ENCODE results near the gene TP53RK.

The TP53RK gene

DNA sequence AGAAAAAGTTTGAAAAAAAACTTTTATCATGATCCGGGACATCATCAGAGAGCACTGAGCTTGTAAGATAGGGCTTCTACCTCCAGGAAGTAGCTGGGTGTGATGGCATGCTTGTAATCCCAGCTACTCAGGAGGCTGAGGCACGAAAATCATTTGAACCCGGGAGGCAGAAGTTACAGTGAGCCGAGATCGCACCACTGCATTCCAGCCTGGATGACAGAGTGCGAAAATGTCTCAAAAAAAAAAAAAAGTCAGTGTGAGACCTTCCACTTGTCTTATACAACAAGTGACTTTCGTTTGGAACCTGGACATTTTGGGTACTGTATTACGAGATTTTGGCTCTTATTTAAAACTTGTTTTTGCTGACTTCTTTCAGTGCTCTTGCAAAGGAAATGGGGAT, 32.1 kb downstream of the TP53RK start:
- no peak for FAIRE-seq

DNA sequence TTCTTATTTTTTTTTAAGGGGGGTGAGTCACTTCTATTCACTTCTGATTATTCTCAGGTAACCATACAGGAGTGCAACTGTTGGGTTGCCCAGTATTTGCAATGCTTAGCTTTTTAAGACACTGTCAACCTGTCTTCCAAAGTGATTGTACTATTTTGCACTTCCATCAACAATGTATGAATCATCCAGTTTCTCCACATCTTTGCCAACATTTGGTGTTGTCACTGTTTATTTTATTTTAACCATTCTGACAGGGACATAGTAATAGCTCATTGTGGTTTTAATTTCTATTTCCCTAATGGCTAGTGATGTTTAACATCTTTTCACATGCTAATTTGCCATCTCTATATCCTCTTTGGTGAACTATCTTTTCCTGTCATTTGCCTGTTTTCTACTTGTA, 36.5 kb downstream of the TP53RK start:
- no peak for FAIRE-seq

GRCh38 chr20:46651091-46651962, 37.9 kb downstream of the TP53RK start, which contains the start of gene SLC13A3:
Gene SLC13A3 (minus strand): TSS chr20:46651459. CDS start chr20:46651421, 38 bp downstream.
- no peak for FAIRE-seq

DNA sequence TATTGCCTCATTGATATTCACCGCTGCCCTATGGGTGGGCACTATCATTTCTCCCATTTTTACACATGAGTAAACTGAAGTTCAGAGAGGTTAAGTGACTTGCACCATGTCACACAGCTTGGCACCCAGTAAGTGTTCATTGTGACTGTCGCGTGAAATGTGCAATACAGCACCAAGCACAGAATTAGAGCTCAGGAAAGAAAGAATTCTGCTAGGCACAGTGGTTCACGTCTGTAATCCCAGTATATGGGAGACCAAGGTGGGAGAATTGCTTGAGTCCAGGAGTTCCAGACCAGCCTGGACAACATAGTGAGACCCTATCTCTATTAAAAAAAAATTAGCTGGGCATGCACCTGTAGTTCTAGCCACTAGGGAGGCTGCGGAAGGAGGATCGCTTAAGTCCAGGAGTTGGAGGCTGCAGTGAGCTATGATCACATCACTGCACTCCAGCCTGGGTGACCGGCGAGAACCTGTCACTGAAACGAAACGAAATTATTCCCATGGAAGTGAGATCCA, 38.6 kb downstream of the TP53RK start:
- no peak for FAIRE-seq

GRCh38 chr20:46649965-46650542, 39.2 kb downstream of the TP53RK start:
- no peak for FAIRE-seq

GRCh38 chr20:46649650-46649949, 39.6 kb downstream of the TP53RK start:
- no peak for FAIRE-seq

- no peak for FAIRE-seq
Observed at GRCh38 chr20:46648903-46649649, 40.2 kb downstream of the TP53RK start.

- no peak for FAIRE-seq
Observed at GRCh38 chr20:46647469-46647868, 41.8 kb downstream of the TP53RK start.

- FAIRE-seq, result no peak
Observed at GRCh38 chr20:46646659-46647380, 42.4 kb downstream of the TP53RK start.

- FAIRE-seq, result no peak
Observed at GRCh38 chr20:46646122-46646521, 43.1 kb downstream of the TP53RK start.

GRCh38 chr20:46644733-46645132, 44.5 kb downstream of the TP53RK start:
- FAIRE-seq, result no peak

- FAIRE-seq, result no peak
Observed at GRCh38 chr20:46644160-46644559, 45.1 kb downstream of the TP53RK start.

DNA sequence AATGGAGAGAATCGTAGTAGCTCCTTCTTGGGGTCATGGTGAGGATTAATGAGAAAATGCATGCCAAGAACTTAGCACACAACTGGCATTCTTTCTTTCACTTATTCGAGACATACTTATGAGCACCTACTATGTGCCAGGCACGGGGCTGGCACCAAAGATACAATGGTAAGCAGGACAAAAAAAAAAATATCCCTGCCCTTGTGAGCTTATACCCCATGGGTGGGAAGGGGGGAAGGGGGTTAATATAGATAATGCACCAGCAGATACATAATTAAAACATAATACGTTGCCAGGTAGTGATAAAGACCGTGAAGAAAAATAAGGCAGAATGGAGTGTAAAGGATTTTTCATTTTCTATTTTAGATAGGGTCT, 46.3 kb downstream of the TP53RK start:
- FAIRE-seq, result no peak

DNA sequence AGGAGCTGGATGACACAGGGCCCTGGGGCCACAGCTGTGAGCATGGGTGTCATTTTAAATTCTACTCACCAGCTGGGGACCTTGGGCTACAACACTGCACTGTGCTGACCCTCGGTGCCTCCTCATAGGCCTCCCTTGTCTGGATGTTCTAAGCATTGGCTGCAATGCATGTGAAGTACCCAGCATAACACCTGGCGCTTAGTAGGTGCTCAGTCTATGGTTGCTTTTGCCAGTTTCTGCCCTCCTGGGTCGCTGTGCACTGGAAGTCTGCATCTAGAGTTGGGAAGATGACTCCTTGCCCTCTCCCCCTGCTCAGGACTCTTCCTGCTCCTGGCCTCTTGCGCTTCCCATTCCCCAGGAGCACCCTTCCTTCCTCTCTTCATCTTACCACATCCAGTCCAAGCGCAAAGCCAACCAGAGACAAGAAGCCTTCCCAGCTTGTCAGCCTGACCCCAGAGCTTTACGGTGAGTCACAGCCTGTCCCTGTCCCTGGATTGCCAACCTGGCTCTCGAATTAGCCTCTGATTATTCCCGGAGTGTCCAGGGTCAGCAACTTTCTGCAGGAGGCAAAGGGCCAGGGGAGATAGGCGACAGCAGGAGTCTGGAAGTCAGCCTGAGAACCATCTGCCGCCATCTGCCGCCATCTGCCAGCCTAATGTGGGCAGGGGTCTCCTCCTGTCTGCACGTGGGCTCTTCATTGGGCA, 46.8 kb downstream of the TP53RK start:
- no peak for FAIRE-seq

DNA sequence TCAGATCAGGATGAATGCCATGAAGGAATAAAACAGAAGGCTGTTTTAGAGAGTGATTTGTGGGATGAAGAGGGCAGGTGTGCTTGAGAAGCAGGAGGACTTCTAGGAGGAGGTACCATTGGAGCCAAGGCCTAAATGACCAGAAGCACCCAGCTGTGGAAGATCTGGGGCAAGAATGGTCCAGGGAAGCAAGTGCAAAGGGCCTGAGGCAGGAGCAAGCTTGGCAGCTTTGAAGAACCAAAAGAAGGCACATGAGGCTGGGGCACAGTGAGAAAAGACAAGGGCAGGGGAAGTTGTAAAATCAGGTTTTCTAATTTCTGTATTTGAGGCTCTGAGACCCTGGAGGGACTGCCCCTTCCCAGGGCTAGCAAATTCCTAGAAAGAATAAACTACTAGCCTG, 47.8 kb downstream of the TP53RK start:
- no peak for FAIRE-seq

GRCh38 chr20:46640536-46641311, 48.5 kb downstream of the TP53RK start:
- no peak for FAIRE-seq

GRCh38 chr20:46640044-46640443, 49.2 kb downstream of the TP53RK start:
- FAIRE-seq, result no peak

DNA sequence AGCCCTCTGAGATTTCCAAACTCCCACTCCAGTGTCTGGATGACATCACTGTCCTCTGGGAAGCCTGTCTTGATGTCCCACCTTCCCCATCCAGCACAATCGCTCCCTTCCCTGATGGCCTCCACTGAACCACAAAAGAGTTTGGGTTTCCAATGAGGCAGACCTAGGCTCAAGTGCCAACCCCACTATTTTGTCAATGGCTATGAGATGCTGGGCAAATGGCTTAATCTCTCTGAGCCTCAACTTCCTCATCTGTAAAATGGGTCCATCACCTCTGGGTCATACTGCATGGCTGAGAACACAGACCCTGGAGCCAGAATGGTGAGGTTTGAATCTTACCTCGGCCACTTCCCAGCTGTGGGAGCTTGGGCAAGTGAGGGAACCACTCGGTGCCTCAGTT, 49.7 kb downstream of the TP53RK start:
- no peak for FAIRE-seq

DNA sequence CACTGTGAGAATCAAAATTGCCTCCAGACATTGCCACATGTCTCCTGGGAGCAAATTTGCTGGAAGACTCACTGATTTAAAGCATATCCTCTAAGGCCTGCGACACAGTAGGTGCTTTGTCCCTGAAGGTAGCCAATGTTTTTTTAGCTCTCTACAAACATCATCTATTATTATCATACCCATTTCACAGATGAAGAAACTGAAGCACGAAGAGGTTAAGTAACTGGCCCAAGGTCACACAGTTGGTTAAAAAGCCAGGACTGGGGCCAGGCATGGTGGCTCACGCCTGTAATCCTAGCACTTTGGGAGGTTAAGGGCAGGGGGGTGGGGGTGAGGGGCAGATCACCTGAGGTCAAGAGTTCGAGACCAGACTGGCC, 50.4 kb downstream of the TP53RK start:
- FAIRE-seq, result no peak

DNA sequence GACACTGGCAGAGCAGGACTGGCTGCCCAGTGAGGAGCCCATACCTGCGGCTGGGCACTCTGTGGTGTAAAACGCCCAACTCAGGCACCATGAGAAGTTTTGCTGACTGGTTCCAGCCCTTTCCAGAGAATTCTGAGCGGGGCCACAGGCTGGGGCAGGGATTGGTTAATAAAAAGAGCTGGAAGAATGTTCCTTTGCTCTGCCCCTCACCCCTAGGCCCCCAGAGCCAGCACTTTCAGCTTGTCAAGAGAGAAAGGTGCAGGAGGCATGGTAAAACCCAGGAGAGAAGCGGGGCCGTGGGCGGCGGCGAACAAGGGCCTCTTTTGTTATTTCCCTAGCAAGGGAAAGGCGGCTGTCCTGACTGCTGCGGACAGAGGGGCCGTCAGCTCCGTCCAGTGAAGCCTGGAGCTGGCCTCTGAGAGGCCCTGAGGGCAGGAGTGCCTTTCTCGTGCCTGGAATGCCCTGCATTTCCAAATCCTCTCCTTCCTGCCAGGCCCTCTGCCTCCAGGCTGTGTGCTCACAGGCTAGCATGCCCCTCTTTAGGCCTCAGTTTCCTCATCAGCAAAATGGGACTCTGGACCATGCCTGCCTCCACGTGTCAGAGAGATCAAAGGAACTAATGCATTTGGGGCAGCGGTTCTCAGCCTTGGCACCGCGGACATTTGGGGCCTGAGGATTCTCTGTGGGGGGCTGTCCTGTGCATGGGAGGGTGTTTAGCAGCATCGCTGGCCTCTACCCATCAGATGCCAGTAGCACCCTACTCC, 50.9 kb downstream of the TP53RK start:
- FAIRE-seq, result no peak

All from colon (tissue), 2 donors.